Measurements from ENCODE around the gene CAPN10. TPM values are rescaled to one million over a fixed set of nuclear protein-coding genes. Genes with fewer than 3 reads are reported as not detected.

The CAPN10 gene
- total RNA-seq, 1 donor from 2014 or later = 31.2 TPM

GRCh38 chr2:240598311-240598911 lies 11.9 kb downstream of the CAPN10 start:
- TF ChIP-seq CTCF (IDR thresholded peaks at IDR 0.05; ENCODE audit: borderline replicate concordance) = no peak
- H3K27ac ChIP-seq (replicated peaks) = no peak overlapping the region
- H3K4me3 ChIP-seq = no peak overlapping the region
- H3K9me3 ChIP-seq (replicated peaks) = no peaks in the 10 kb centered on the region
- intact Hi-C loops (cut with micrococcal nuclease) = no loop called here
- no peaks in the 10 kb centered on the region for H3K27me3 ChIP-seq (ENCODE audit: low read depth)
- H3K4me1 ChIP-seq = peaks cover 41% of the 10 kb centered on the region
- peaks cover 35% of the 10 kb centered on the region for H3K36me3 ChIP-seq
- no peak for DNase-seq

- Histone ChIP-seq H3K4me3 (no peak overlapping the region), H3K27ac (replicated peaks) (no peak overlapping the region), H3K4me1 (peaks cover 39% of the 10 kb centered on the region), H3K36me3 (peaks cover 35% of the 10 kb centered on the region), H3K27me3 (ENCODE audit: low read depth) (no peaks in the 10 kb centered on the region), H3K9me3 (replicated peaks) (no peaks in the 10 kb centered on the region)
- TF ChIP-seq CTCF (IDR thresholded peaks at IDR 0.05; ENCODE audit: borderline replicate concordance) = no peak
- intact Hi-C loops (cut with micrococcal nuclease) = no loop called here
- no peak for DNase-seq
Observed at GRCh38 chr2:240599141-240599583, 12.6 kb downstream of the CAPN10 start.

- Histone ChIP-seq H3K4me3 (no peak overlapping the region), H3K36me3 (peaks cover 29% of the 10 kb centered on the region), H3K9me3 (replicated peaks) (no peaks in the 10 kb centered on the region), H3K4me1 (peaks cover 37% of the 10 kb centered on the region), H3K27me3 (ENCODE audit: low read depth) (no peaks in the 10 kb centered on the region), H3K27ac (replicated peaks) (no peak overlapping the region)
- DNase-seq = no peak
- no peak for TF ChIP-seq CTCF (IDR thresholded peaks at IDR 0.05; ENCODE audit: borderline replicate concordance)
- intact Hi-C loops (cut with micrococcal nuclease) = no loop called here
Observed at GRCh38 chr2:240600451-240600961, 14.0 kb downstream of the CAPN10 start.

- H3K4me1 ChIP-seq = peaks cover 30% of the 10 kb centered on the region
- H3K9me3 ChIP-seq (replicated peaks) = no peaks in the 10 kb centered on the region
- intact Hi-C loops (cut with micrococcal nuclease) = no loop called here
- no peaks in the 10 kb centered on the region for H3K27me3 ChIP-seq (ENCODE audit: low read depth)
- no peak overlapping the region for H3K4me3 ChIP-seq
- peaks cover 24% of the 10 kb centered on the region for H3K36me3 ChIP-seq
- DNase-seq = no peak
- no peak overlapping the region for H3K27ac ChIP-seq (replicated peaks)
- TF ChIP-seq CTCF (IDR thresholded peaks at IDR 0.05; ENCODE audit: borderline replicate concordance) = no peak
Observed at GRCh38 chr2:240601061-240601830, 14.7 kb downstream of the CAPN10 start.

- H3K4me1 ChIP-seq = peaks cover 24% of the 10 kb centered on the region
- DNase-seq = no peak
- H3K27me3 ChIP-seq (ENCODE audit: low read depth) = no peaks in the 10 kb centered on the region
- no peak for TF ChIP-seq CTCF (IDR thresholded peaks at IDR 0.05; ENCODE audit: borderline replicate concordance)
- intact Hi-C loops (cut with micrococcal nuclease) = no loop called here
- no peaks in the 10 kb centered on the region for H3K9me3 ChIP-seq (replicated peaks)
- H3K36me3 ChIP-seq = peaks cover 24% of the 10 kb centered on the region
- no peak overlapping the region for H3K4me3 ChIP-seq
- no peak overlapping the region for H3K27ac ChIP-seq (replicated peaks)
Observed at GRCh38 chr2:240601831-240602160, 15.3 kb downstream of the CAPN10 start.
